OCI-LY7 (cell line): ENCODE measurements around the gene ATAD3C. TPM values are rescaled to one million over a fixed set of nuclear protein-coding genes. Genes with fewer than 3 reads are reported as not detected.
"Not testable (repeated sequence)": the region's sequence is repeated elsewhere in the genome, so short reads cannot be mapped to it uniquely, and the experiment has no call there.

ENCODE experiments used
- BruUV-seq: library from RNA; stranded (reverse); fragments of 400-500 nt; replicated peaks from 2 replicates; lab custom pipeline; 2021; lab: Mats Ljungman, UMichigan
- CTCF ChIA-PET: fragments of 300-600 bp; sonication (Branson Sonifier 250); formaldehyde crosslinking; loops from one replicate; lab custom pipeline; 2022; ENCODE audit warnings: antibody characterized with exemption; ENCODE audit not compliant: unreplicated experiment; lab: Charles Lee
- POLR2A ChIA-PET: fragments of 300-600 bp; sonication (Branson Sonifier 250); formaldehyde crosslinking; loops from one replicate; lab custom pipeline; 2022; ENCODE audit warnings: antibody characterized with exemption; lab: Charles Lee
- DNase-seq: peaks from one replicate; pipeline ENCODE4 v3.0.0-alpha.2; 2015; ENCODE audit warnings: low spot score
- H2AFZ ChIP-seq: fragments of 200-600 bp; sonication (generic), shearing (Covaris generic); 2 replicates; pipeline ENCODE4 v1.6.1; 2014; ENCODE audit warnings: mild to moderate bottlenecking, antibody characterized with exemption, low read length, moderate library complexity
- H3K27ac ChIP-seq: fragments of 200-600 bp; sonication (generic); 2 replicates; pipeline ENCODE4 v1.5.1; 2014; ENCODE audit warnings: mixed run types, low read depth, mild to moderate bottlenecking, moderate library complexity, low read length, inconsistent platforms; ENCODE audit not compliant: poor library complexity, severe bottlenecking
- H3K36me3 ChIP-seq: fragments of 200-600 bp; sonication (generic); 2 replicates; pipeline ENCODE4 v1.6.1; 2014; ENCODE audit warnings: mild to moderate bottlenecking, antibody characterized with exemption, low read length, moderate library complexity, mixed read lengths; ENCODE audit not compliant: insufficient read depth
- H3K4me1 ChIP-seq: fragments of 200-600 bp; sonication (generic); 2 replicates; pipeline ENCODE4 v1.5.1; 2014; ENCODE audit warnings: mild to moderate bottlenecking, low read length; ENCODE audit not compliant: insufficient read depth, poor library complexity, severe bottlenecking
- H3K4me2 ChIP-seq: fragments of 200-600 bp; sonication (generic); 2 replicates; pipeline ENCODE4 v1.6.1; 2014; ENCODE audit warnings: mild to moderate bottlenecking, low read length
- H3K4me3 ChIP-seq: fragments of 200-600 bp; sonication (generic); 2 replicates; pipeline ENCODE4 v1.5.1; 2014; ENCODE audit warnings: mild to moderate bottlenecking, low read depth, low read length; ENCODE audit not compliant: poor library complexity, severe bottlenecking
- H3K79me2 ChIP-seq: fragments of 200-600 bp; sonication (generic); 2 replicates; pipeline ENCODE4 v1.6.1; 2016; ENCODE audit warnings: low read depth, mild to moderate bottlenecking, low read length, moderate library complexity, mixed read lengths; ENCODE audit not compliant: insufficient read depth
- H3K9me2 ChIP-seq: fragments of 200-600 bp; sonication (generic); 2 replicates; pipeline ENCODE4 v1.6.1; 2016; ENCODE audit warnings: mild to moderate bottlenecking, low read length, mixed read lengths; ENCODE audit not compliant: insufficient read depth
- H3K9me3 ChIP-seq: fragments of 200-600 bp; sonication (generic); 2 replicates; pipeline ENCODE4 v1.6.1; 2014; ENCODE audit warnings: mild to moderate bottlenecking, mixed run types, low read length, mixed read lengths
- H4K20me1 ChIP-seq: fragments of 200-600 bp; sonication (generic); 2 replicates; pipeline ENCODE4 v1.6.1; 2014; ENCODE audit warnings: mild to moderate bottlenecking, antibody characterized with exemption, low read length, moderate library complexity, mixed read lengths; ENCODE audit not compliant: insufficient read depth
- EZH2phosphoT487 ChIP-seq: fragments of 200-600 bp; sonication (generic); IDR thresholded peaks from 2 replicates; pipeline ENCODE4 v1.6.1; 2018; ENCODE audit warnings: low read depth, borderline replicate concordance, mild to moderate bottlenecking, mixed run types, antibody characterized with exemption, low read length, moderate library complexity, mixed read lengths
- intact Hi-C: fragments of 100-400 bp; cut with micrococcal nuclease; formaldehyde crosslinking; loops from one replicate; pipeline ENCODE4 v1.10.0; 2022; ENCODE audit not compliant: unreplicated experiment
- total RNA-seq, 2 experiments: library from RNA; depleted of rRNA in 1 of 2; stranded (reverse); fragments of >200 nt in 1 of 2; shearing (Covaris generic) in 1 of 2; gene quantifications; 2 replicates each; pipeline ENCODE4 v1.2.3, GENCODE V29; 2014 to 2022
- TF ChIP-seq, protein P1 (sequence below): fragments of 200-600 bp; sonication (generic); conservative IDR thresholded peaks from 2 replicates; pipeline ENCODE4 v1.5.1; 2014; ENCODE audit warnings: mild to moderate bottlenecking, antibody characterized with exemption, low read length, moderate library complexity, mixed read lengths

ATAD3C gene
- total RNA-seq, 2 experiments from 2014 or later: 1.6 to 3.0 TPM

- BruUV-seq: TSS peak; percentile 96
- ChIA-PET POLR2A (interaction anchor here (0.7 to 1.3 kb wide), 2 partner anchors 46 to 141 kb away, joined by 3 to 4 read pairs; no protein-coding TSS in a partner anchor), CTCF (no interaction called here)
- TF ChIP-seq EZH2phosphoT487: no peak
- TF ChIP-seq, protein P1, sequence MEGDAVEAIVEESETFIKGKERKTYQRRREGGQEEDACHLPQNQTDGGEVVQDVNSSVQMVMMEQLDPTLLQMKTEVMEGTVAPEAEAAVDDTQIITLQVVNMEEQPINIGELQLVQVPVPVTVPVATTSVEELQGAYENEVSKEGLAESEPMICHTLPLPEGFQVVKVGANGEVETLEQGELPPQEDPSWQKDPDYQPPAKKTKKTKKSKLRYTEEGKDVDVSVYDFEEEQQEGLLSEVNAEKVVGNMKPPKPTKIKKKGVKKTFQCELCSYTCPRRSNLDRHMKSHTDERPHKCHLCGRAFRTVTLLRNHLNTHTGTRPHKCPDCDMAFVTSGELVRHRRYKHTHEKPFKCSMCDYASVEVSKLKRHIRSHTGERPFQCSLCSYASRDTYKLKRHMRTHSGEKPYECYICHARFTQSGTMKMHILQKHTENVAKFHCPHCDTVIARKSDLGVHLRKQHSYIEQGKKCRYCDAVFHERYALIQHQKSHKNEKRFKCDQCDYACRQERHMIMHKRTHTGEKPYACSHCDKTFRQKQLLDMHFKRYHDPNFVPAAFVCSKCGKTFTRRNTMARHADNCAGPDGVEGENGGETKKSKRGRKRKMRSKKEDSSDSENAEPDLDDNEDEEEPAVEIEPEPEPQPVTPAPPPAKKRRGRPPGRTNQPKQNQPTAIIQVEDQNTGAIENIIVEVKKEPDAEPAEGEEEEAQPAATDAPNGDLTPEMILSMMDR: peak; percentile 36
- peaks cover 15% of the 10 kb centered on the region for H3K36me3 ChIP-seq
- no peaks in the 10 kb centered on the region for H4K20me1 ChIP-seq
- H3K4me3 ChIP-seq: peak overlapping the region; percentile 80
- peak overlapping the region; percentile 4; the same call in 1 of the 2 replicates for H2AFZ ChIP-seq
- peak overlapping the region; percentile 96 for H3K27ac ChIP-seq
- no peaks in the 10 kb centered on the region for H3K9me2 ChIP-seq
- H3K79me2 ChIP-seq: peaks cover 24% of the 10 kb centered on the region; the same call in 1 of the 2 replicates
- H3K9me3 ChIP-seq: peaks cover 6% of the 10 kb centered on the region; the same call in 1 of the 2 replicates
- intact Hi-C loops: loop anchor here (2.0 to 5.0 kb wide), 2 partner anchors 40 to 104 kb away; partner anchors contain the start of genes ATAD3B and MRPL20
- H3K4me1 ChIP-seq: peaks cover 8% of the 10 kb centered on the region
- DNase-seq: peak; percentile 83
- H3K4me2 ChIP-seq: peak overlapping the region; percentile 83
These were observed 61.5 kb downstream of the ATAD3C start for GRCh38 chr1:1510912-1511532.

DNA sequence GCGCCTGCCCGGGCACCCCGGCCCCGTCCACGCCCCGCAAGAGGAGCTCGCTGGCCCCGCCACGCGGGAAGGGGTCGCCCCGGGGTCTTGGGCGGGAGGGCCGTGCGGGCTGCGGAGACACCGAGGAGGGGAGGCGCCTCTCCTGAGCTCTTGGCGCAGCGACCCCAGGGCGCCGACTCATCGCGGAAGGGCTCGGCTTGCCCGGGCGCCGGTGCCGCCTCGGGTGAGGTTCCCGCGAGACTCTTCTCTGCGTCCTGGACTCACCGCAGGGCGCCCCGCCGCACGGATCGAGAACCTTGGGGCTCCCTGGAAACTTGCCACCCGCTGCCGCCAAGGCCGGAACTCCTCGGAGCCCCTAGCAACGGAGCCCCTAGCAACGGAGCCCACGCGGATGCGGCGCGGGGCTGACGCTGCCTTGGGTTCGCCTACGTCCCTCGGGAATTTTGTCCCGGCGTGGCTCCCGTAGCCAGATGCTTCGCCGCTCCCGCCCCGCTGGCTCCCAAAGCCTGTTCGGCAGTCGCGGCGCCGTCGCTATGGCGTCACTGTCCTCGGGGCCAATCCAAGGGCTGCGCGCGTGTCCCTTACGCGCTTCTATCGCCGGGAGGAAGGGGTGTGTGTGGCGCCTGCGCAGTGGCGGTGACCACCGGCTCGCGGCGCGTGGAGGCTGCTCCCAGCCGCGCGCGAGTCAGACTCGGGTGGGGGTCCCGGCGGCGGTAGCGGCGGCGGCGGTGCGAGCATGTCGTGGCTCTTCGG is 62.2 kb downstream of the ATAD3C start, which contains the start of gene ATAD3A:
ATAD3A (plus strand) TSS at position 630 of the 753 bp plus-strand sequence; CDS start at position 737, 107 bp downstream.
- Histone ChIP-seq H3K4me1 (peaks cover 7% of the 10 kb centered on the region), H3K36me3 (peaks cover 21% of the 10 kb centered on the region), H2AFZ (peak within 1 kb of the TSS; percentile 4; the same call in 1 of the 2 replicates), H4K20me1 (no peaks in the 10 kb centered on the region), H3K9me2 (no peaks in the 10 kb centered on the region), H3K4me3 (peak within 1 kb of the TSS; percentile 80), H3K27ac (peak within 1 kb of the TSS; percentile 96), H3K79me2 (peaks cover 24% of the 10 kb centered on the region; the same call in 1 of the 2 replicates), H3K9me3 (peaks cover 6% of the 10 kb centered on the region; the same call in 1 of the 2 replicates), H3K4me2 (peak within 1 kb of the TSS; percentile 83)
- no TSS peak for BruUV-seq
- ChIA-PET CTCF (no interaction called here), POLR2A (no interaction called here)
- peak; percentile 95 for DNase-seq
- intact Hi-C loops: loop anchor here (2.0 to 5.0 kb wide), 2 partner anchors 41 to 104 kb away; partner anchors contain the start of genes ATAD3B and MRPL20
- TF ChIP-seq EZH2phosphoT487: no peak
- TF ChIP-seq, protein P1: no peak; the same call in 1 of the 2 replicates

DNA sequence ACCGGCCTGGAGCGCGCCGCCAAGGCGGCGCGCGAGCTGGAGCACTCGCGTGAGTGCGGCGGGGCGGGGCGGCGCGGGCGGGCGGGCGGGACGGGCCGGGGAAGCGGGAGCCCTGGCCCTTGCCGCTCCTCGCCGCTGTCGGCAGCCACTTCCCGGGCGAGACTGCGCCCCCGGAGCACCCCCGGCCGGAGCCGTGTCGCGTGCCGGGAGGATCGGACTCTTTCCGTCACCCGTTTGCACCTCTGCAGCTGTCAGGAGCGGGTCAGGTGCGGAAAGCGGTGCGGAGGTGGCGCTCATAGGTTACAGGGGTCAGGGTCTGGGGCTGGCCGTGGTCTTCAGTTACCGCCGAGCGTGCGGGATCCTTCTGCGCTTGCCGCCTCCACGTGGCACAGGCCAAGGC is 62.9 kb downstream of the ATAD3C start:
- Histone ChIP-seq H3K4me2 (0 out of 2 replicates have a peak overlapping the region, but pooled peaks have one; percentile 57), H3K4me3 (peak overlapping the region; percentile 80), H3K36me3 (peaks cover 25% of the 10 kb centered on the region), H3K79me2 (peaks cover 24% of the 10 kb centered on the region; the same call in 1 of the 2 replicates)
- H3K4me1 ChIP-seq, BruUV-seq, H2AFZ ChIP-seq, CTCF ChIA-PET, H3K27ac ChIP-seq, POLR2A ChIA-PET, H4K20me1 ChIP-seq, H3K9me2 ChIP-seq, H3K9me3 ChIP-seq: not testable (repeated sequence)
- peak; percentile 26 for DNase-seq
- intact Hi-C loops: loop anchor here (5.0 kb wide), 1 partner anchor 105 kb away; the partner anchor contains the start of gene MRPL20

- DNase-seq, H3K9me3 ChIP-seq, H2AFZ ChIP-seq, POLR2A ChIA-PET, H4K20me1 ChIP-seq, H3K9me2 ChIP-seq, H3K27ac ChIP-seq, H3K4me1 ChIP-seq, BruUV-seq, CTCF ChIA-PET: not testable (repeated sequence)
- Histone ChIP-seq H3K4me3 (peak overlapping the region; percentile 53), H3K4me2 (peak overlapping the region; percentile 63), H3K79me2 (peaks cover 24% of the 10 kb centered on the region; the same call in 1 of the 2 replicates), H3K36me3 (peaks cover 35% of the 10 kb centered on the region)
- intact Hi-C loops: loop anchor here (5.0 kb wide), 1 partner anchor 106 kb away; the partner anchor contains the start of gene MRPL20
These were observed 64.2 kb downstream of the ATAD3C start for GRCh38 chr1:1513675-1514074.
